Measurements from ENCODE around the gene SRA1.
A peak's percentile ranks its signal among the peaks of the same experiment; 100 is the strongest.
"Not testable (repeated sequence)": the region's sequence is repeated elsewhere in the genome, so short reads cannot be mapped to it uniquely, and the experiment has no call there.

Gene SRA1

GRCh38 chr5:140557136-140557805 is at the start of gene SRA1:
Gene SRA1 (minus strand): TSS chr5:140557473. CDS start chr5:140557452, 21 bp downstream.
- DNase-seq: peak; percentile 85

- DNase-seq: no peak
Measured at GRCh38 chr5:140607031-140607430, 49.8 kb upstream of the SRA1 start.

- DNase-seq: no peak
Measured at GRCh38 chr5:140605879-140606278, 48.6 kb upstream of the SRA1 start.

GRCh38 chr5:140603734-140604133 is 46.5 kb upstream of the SRA1 start:
- no peak for DNase-seq

GRCh38 chr5:140603446-140603698 is 46.1 kb upstream of the SRA1 start:
- not testable (repeated sequence) for DNase-seq

- DNase-seq: no peak
Measured at GRCh38 chr5:140602147-140602546, 44.9 kb upstream of the SRA1 start.

GRCh38 chr5:140600096-140600495 is 42.8 kb upstream of the SRA1 start:
- no peak for DNase-seq

- no peak for DNase-seq
Measured at GRCh38 chr5:140598836-140599235, 41.6 kb upstream of the SRA1 start.

- no peak for DNase-seq
Measured at GRCh38 chr5:140596321-140596741, 39.1 kb upstream of the SRA1 start.

GRCh38 chr5:140595538-140596300 is 38.4 kb upstream of the SRA1 start:
- no peak for DNase-seq

- no peak for DNase-seq
Measured at GRCh38 chr5:140594169-140594568, 36.9 kb upstream of the SRA1 start.

- DNase-seq: not testable (repeated sequence)
Measured at GRCh38 chr5:140593070-140593469, 35.8 kb upstream of the SRA1 start.

- DNase-seq: no peak
Measured at GRCh38 chr5:140591747-140592372, 34.6 kb upstream of the SRA1 start.

- no peak for DNase-seq
Measured at GRCh38 chr5:140590861-140591260, 33.6 kb upstream of the SRA1 start.

- DNase-seq: no peak
Measured at GRCh38 chr5:140588311-140589070, 31.2 kb upstream of the SRA1 start.

GRCh38 chr5:140587495-140587894 is 30.2 kb upstream of the SRA1 start:
- no peak for DNase-seq

GRCh38 chr5:140579188-140579747 is 22.0 kb upstream of the SRA1 start:
- not testable (repeated sequence) for DNase-seq

- DNase-seq: no peak
Measured at GRCh38 chr5:140576776-140577201, 19.5 kb upstream of the SRA1 start.

- no peak for DNase-seq
Measured at GRCh38 chr5:140575309-140575708, 18.0 kb upstream of the SRA1 start.

- no peak for DNase-seq
Measured at GRCh38 chr5:140574165-140574564, 16.9 kb upstream of the SRA1 start.

GRCh38 chr5:140573683-140574082 is 16.4 kb upstream of the SRA1 start:
- no peak for DNase-seq

GRCh38 chr5:140571105-140571504 is 13.8 kb upstream of the SRA1 start:
- no peak for DNase-seq

- no peak for DNase-seq
Measured at GRCh38 chr5:140570488-140570887, 13.2 kb upstream of the SRA1 start.

Data from GDM1 (cell line).